Activated CD8-positive, alpha-beta memory T cell treated with anti-CD3 and anti-CD28 coated beads for 36 hours (primary cell): ENCODE results near the gene FBLIM1. TPM values are rescaled to one million over a fixed set of nuclear protein-coding genes. Genes with fewer than 3 reads are reported as not detected.

Experiments used
- CTCF ChIA-PET: fragments of 350-600 bp; sonication (Branson Sonifier 250); formaldehyde crosslinking; loops from one replicate; lab custom pipeline; 2021; ENCODE audit warnings: antibody characterized with exemption; lab: Charles Lee
- POLR2A ChIA-PET: fragments of 350-600 bp; sonication (Branson Sonifier 250); formaldehyde crosslinking; loops from one replicate; lab custom pipeline; 2021; ENCODE audit warnings: antibody characterized with exemption; lab: Charles Lee
- total RNA-seq, 2 experiments: library from RNA; stranded (reverse); gene quantifications; one replicate each; pipeline ENCODE4 v1.2.3, GENCODE V29; 2021

Gene FBLIM1
- total RNA-seq, result not detected

DNA sequence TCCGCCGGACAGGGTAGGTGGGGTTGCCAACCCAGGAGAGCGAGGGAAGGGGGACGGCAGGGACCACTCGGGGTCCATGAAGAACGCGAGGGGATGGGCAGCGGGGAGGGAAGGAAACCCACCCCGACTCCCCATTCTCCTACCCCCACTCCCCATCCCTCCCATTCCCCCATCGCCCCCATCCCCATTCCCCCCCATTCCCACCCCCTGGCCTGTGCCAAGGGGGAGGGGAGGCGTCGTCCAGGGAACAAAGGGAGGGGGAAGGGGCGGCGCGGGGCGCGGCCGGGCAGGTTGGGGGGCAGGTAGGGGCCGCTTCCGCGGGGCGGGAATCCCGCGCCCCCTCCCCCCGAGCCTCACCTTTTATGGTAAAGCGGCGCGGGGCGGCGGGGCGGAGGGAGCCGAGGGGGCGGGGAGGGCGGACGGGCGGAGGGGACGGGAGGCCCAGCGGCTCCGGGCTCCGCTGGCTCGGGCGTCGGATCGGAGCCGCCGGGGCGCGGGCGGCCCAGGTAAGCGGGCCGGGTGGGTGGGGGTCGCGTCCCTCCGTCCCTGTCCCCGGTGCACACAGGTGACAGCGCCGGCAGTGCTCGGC is at the start of gene FBLIM1:
Gene FBLIM1, plus strand, starts transcription at position 453 of the 589 bp plus-strand sequence. CDS start 6,189 bp downstream, outside the sequence.
- CTCF ChIA-PET, result no interaction called here
- POLR2A ChIA-PET, result no interaction called here

DNA sequence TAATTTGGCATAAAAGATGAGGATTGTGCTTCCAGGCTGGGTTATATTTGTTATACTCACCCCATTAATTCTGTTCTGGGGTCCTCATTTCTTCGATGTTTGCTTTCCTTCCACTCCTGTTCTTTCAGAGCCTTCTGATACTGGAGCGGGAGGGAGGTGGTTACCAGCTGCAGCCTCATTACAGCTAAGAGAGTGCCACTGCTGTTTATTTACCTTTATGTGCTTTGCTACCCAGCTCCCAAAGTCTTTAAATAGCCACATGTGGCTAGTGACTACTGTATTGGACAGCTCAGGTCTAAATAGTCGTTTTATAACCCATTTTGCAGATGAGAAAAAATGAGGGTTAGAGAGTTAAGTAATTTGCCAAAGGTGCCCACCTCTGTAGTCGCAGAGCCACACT is 49.4 kb upstream of the FBLIM1 start:
- POLR2A ChIA-PET, result no interaction called here
- CTCF ChIA-PET, result no interaction called here

DNA sequence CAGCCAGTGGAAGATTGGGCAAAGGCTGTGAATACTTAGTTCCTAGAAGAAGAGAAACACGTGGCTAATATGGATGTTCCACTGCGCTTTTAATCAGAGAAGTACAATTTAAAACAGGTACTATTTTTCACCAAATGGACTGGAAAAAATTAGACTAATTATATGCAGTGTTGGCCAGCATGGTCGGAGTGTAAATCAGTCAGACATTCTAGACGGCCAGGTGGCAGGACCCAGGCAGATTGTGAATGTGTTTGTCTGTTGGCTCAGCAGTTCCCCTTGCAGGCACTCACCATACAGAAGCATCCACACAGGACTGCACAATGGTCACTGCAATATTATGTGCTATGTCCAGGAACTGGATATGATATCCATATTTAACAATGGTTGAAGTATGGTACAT is 46.4 kb upstream of the FBLIM1 start:
- CTCF ChIA-PET, result interaction anchor here (0.7 kb wide), 1 partner anchor 182 kb away, joined by 5 read pairs; no protein-coding TSS in a partner anchor
- POLR2A ChIA-PET, result interaction anchor here (0.6 kb wide), 1 partner anchor 27 kb away, joined by 4 read pairs; no protein-coding TSS in a partner anchor

DNA sequence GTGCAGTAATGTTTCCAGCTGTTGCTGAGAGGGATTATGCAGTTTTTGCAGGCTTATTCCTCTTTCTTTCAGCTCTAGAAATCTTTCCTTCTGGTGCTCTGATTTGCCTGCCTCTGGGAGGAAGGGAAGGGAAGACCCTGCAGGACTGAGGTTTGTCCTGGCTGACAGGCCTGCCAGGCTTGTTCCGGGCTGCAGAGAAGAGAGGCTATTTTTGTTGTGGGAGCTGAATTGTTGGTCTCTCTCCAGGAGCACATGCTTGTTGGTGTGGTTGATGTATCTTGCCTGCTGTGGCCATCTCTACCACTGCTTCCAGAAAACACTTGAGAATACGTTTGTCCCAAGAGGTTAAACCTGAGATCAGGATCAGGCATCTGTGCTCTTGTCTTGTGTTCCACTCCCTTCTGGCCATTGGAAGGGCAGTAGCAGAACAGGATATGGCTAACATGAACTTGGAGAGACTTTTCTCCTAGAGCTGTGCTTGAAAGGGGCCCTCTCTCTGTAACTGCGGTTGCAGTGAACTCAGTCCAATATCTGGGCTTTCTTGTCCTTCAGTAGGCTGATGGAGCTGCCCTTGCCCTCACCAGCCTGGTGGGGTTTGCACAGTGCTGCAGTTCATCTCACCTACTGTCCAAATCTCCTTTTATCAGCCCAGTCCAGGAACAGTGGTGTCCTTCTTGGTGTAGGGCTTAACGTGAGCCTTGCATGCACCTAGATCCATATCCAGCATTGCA is 44.0 kb upstream of the FBLIM1 start:
- ChIA-PET CTCF (no interaction called here), POLR2A (interaction anchor here (0.7 kb wide), 1 partner anchor 601 kb away, joined by 4 read pairs; no protein-coding TSS in a partner anchor)

DNA sequence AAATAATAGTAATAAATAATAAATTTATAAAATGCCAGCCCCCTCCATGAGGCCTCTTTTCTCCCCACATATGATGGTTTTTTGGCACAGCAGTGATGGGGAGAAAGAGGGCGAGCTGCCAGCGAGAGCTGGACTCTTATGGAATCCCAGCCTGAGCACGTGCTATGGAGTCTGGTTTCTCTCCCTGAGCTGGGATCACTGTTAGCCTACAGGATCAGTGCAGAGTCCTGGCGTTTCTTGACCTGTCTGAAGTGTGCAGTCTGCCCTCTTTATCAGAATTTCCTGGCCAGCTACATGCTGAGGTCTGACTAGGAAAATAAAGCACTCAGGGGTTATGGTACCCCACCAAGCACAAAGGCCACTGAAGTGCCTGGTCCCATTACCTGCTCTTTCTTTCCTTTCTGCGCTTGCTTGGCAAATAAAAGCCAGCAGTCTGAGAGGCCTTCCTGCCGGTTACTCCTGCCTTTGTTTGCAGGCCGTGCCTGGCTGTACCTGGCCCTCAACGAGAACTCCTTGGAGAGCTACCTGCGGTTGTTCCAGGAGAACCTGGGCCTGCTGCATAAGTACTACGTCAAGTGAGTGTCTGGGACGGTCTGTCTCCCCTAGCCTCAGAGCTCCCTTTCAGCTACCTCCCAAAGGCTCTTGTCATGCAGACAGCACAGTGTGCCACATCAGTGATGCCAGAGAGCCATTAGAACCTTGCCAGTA is 41.0 kb upstream of the FBLIM1 start:
- ChIA-PET CTCF (interaction anchor here (1.1 kb wide), 1 partner anchor 11 kb away, joined by 3 read pairs; no protein-coding TSS in a partner anchor), POLR2A (no interaction called here)

DNA sequence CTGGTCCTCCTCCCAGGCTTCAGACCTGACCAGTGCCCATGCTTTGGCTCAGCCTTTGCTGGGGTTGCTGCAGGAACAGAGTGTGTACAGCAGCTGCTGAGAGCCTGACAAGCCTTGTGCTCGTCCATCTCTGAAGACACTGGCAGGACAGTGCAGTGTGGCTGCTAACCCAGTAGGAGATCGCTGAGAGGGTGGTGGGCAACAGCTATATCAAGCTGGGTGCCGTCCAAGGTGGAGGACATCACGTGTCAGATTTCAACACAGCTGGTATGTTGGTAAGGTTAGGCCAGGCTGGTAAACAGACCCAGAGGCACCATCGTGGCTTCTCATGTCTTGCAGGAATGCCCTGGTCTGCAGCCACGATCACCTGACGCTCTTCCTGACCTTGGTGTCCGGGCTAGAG is 40.4 kb upstream of the FBLIM1 start:
- CTCF ChIA-PET, result interaction anchor here (0.6 to 1.1 kb wide), 2 partner anchors 11 to 102 kb away, joined by 3 to 4 read pairs; no protein-coding TSS in a partner anchor

DNA sequence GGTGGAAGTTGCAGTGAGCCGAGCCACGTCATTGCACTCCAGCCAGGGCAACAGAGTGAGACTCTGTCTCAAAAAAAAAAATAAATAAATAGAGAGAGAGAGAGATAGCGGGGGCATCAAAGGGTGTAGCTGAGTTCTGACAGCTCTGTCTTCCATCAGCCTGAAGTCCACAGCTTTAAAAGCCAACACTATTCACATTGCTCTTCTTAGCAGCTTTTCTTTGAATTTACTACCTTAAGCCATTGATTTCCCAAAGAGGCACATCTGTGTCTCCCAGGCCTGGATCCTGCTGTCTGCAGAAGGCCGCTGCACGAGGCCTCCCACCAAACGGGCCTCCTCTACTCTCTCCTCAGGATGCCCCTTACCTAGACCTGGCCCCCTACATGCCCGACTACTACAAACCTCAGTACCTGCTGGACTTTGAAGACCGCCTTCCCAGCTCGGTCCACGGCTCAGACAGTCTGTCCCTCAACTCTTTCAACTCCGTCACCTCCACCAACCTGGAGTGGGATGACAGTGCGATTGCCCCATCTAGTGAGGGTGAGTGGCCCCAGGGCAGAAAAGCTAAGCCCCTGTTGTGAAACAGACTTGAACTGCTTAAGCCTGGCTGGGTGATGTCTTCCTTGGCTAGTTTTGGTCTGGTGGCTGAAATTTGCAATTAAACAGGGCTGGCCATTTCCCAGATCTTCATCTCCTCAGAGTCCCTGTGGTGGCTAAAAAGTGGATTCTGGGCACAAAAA is 39.0 kb upstream of the FBLIM1 start:
- ChIA-PET POLR2A (no interaction called here), CTCF (no interaction called here)

More for the DNA sequence above, 40.4 kb upstream of the FBLIM1 start:
- POLR2A ChIA-PET, result no interaction called here

- ChIA-PET CTCF (interaction anchor here (0.5 to 0.7 kb wide), 2 partner anchors 124 to 1757 kb away, joined by 3 read pairs; no protein-coding TSS in a partner anchor), POLR2A (no interaction called here)
These were observed 37.7 kb upstream of the FBLIM1 start for GRCh38 chr1:15720861-15721260.

GRCh38 chr1:15722411-15722810 is 36.2 kb upstream of the FBLIM1 start:
- CTCF ChIA-PET, result interaction anchor here (1.3 kb wide), 1 partner anchor 38 kb away, joined by 4 read pairs; no protein-coding TSS in a partner anchor

GRCh38 chr1:15722836-15723532 is 35.6 kb upstream of the FBLIM1 start:
- POLR2A ChIA-PET, result no interaction called here
- CTCF ChIA-PET, result interaction anchor here (0.8 to 1.3 kb wide), 2 partner anchors 37 to 93 kb away, joined by 4 to 5 read pairs; no protein-coding TSS in a partner anchor

More at GRCh38 chr1:15722411-15722810, 36.2 kb upstream of the FBLIM1 start:
- POLR2A ChIA-PET, result no interaction called here

GRCh38 chr1:15723631-15724246 is 34.9 kb upstream of the FBLIM1 start:
- POLR2A ChIA-PET, result no interaction called here
- CTCF ChIA-PET, result interaction anchor here (0.8 kb wide), 1 partner anchor 92 kb away, joined by 5 read pairs; no protein-coding TSS in a partner anchor

DNA sequence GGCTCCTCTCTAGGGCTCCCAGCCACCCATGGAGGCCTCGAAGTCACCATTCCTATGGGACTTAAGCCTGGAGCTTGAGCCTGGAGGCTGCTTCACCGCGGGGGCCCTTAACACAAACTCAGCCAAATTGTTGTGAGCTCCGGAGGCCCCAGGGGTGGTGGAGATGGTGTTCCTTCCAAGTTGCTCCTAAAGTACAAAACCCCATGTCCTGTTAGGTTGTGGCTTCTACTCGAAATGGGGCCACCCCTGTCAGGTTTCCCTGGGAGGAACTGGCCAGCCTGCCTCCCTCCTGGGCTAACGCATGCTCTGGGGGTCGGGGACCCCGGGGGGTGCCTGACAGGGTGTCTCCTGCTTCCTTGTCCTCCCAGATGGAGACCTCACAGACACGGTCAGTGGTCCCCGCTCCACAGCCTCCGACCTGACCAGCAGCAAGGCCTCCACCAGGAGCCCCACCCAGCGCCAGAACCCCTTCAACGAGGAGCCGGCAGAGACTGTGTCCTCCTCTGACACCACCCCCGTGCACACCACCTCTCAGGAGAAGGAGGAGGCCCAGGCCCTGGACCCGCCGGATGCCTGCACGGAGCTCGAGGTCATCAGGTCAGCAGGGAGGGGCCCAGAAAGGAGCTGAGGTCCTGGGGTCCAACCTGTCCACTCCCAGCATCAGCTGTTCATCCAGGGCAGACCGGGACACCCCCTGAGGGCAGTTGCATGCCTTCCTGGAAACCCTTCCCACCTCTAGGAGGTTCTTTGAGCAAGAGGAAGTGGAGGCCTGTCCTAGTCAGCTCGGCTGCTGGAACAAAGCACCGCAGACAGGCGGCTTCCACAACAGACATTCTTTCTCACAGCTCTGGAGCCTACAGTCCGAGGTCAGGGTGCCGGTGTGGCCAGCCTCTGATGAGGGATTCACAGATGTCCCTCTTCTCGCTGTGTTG is 33.4 kb upstream of the FBLIM1 start:
- POLR2A ChIA-PET, result no interaction called here
- CTCF ChIA-PET, result no interaction called here

DNA sequence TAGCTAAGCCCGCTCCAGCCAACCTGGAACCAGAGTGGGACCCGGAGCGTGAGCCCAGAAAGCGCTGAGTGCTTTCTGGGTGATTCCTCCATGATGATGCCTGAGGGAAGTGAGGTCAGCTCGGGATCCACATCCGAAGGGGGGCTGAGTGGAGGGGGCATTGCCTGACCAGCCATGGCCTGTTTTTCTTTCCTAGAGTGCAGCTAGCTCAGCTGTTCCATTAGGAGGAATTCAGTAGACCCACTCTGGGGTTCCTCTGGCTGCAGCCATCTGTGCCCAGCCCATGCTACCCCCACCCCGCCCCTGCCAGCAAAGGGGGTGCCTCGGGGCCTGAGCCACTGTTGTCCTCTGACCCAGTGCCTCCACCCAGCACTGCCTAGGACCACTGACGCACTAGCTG is 32.1 kb upstream of the FBLIM1 start:
- CTCF ChIA-PET, result no interaction called here
- POLR2A ChIA-PET, result no interaction called here

DNA sequence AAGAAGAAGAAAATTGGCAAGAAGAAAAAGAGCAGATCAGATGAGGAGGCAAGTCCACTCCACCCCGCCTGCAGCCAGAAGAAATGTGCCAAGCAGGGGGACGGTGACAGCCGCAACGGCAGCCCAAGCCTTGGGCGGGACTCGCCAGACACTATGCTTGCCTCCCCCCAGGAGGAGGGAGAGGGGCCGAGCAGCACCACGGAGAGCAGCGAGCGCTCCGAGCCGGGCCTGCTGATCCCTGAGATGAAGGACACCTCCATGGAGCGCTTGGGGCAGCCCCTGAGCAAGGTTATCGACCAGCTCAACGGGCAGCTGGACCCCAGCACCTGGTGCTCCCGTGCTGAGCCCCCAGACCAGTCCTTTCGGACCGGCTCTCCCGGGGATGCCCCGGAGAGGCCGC is 31.6 kb upstream of the FBLIM1 start:
- ChIA-PET CTCF (no interaction called here), POLR2A (no interaction called here)

DNA sequence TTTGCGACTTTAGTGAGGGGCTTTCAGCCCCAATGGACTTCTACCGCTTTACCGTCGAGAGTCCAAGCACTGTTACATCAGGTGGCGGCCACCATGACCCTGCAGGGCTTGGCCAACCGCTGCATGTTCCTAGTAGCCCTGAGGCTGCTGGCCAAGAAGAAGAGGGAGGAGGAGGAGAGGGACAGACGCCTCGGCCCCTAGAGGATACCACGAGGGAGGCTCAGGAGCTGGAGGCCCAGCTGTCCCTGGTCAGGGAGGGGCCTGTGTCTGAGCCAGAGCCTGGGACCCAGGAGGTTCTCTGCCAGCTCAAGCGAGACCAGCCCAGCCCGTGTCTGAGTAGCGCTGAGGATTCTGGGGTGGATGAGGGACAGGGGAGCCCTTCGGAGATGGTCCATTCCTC is 31.2 kb upstream of the FBLIM1 start:
- CTCF ChIA-PET, result no interaction called here

GRCh38 chr1:15727866-15728534 is 30.6 kb upstream of the FBLIM1 start:
- ChIA-PET POLR2A (no interaction called here), CTCF (no interaction called here)

More for the DNA sequence above, 31.2 kb upstream of the FBLIM1 start:
- POLR2A ChIA-PET, result no interaction called here
